Endothelial cell of umbilical vein (primary cell): Measurements from ENCODE around the gene TASOR. TPM values are rescaled to one million over a fixed set of nuclear protein-coding genes. Genes with fewer than 3 reads are reported as not detected.

ENCODE experiments used
- BruUV-seq: library from RNA; stranded (reverse); fragments of 400-500 nt; replicated peaks from 2 replicates; lab custom pipeline; 2021; lab: Mats Ljungman, UMichigan
- CTCF ChIA-PET: fragments of 300-600, 350-600 bp; sonication (Branson Sonifier 250); formaldehyde crosslinking; loops from one replicate; lab custom pipeline; 2021; ENCODE audit warnings: antibody characterized with exemption, inconsistent platforms; lab: Charles Lee
- POLR2A ChIA-PET: fragments of 300-600, 350-600 bp; sonication (Branson Sonifier 250); formaldehyde crosslinking; loops from one replicate; lab custom pipeline; 2021; ENCODE audit warnings: antibody characterized with exemption, inconsistent platforms; lab: Charles Lee
- DNase-seq: peaks from one replicate; pipeline ENCODE4 v3.0.0-alpha.2; 2011; ENCODE audit warnings: low read depth, low spot score
- FAIRE-seq: peaks from 2 replicates; lab custom pipeline; 2011; peaks lifted over from hg19 to GRCh38; lab: Jason Lieb, UNC
- H2AFZ ChIP-seq: 2 replicates; pipeline ENCODE4 v1.6.0; 2012; ENCODE audit warnings: low read depth, low read length, control low read depth, inconsistent platforms
- H3K27ac ChIP-seq: 2 replicates; pipeline ENCODE4 v1.5.1; 2011; ENCODE audit warnings: low read depth, mild to moderate bottlenecking, control low read depth, low read length, moderate library complexity; ENCODE audit not compliant: insufficient read depth
- H3K27me3 ChIP-seq, 2 experiments: 2 replicates each; pipeline versions ENCODE4 v1.6.0 to v1.6.1; 2011; ENCODE audit warnings: low read length in 2 of 2, mixed read lengths in 1 of 2; ENCODE audit not compliant: control insufficient read depth in 2 of 2, insufficient read depth in 2 of 2
- H3K36me3 ChIP-seq, 2 experiments: 2 replicates in 1 of 2; 3 replicates in 1 of 2; pipeline ENCODE4 v1.5.1; 2011; ENCODE audit warnings: low read length in 2 of 2, mild to moderate bottlenecking in 1 of 2, moderate library complexity in 1 of 2; ENCODE audit not compliant: control insufficient read depth in 2 of 2, insufficient read depth in 2 of 2; ENCODE audit errors: extremely low read depth in 1 of 2
- H3K4me1 ChIP-seq: 3 replicates; pipeline ENCODE4 v1.5.1; 2011; ENCODE audit warnings: mild to moderate bottlenecking, low read length; ENCODE audit not compliant: control insufficient read depth, insufficient read depth; ENCODE audit errors: extremely low read depth
- H3K4me2 ChIP-seq: 2 replicates; pipeline ENCODE4 v1.6.1; 2011; ENCODE audit warnings: low read length, control low read depth, mixed read lengths; ENCODE audit not compliant: insufficient read depth
- H3K4me3 ChIP-seq, 3 experiments: fragments of 200-600 bp in 1 of 3; sonication (generic), shearing (Covaris generic) in 1 of 3; replicated peaks in 1 of 3; 2 replicates each; pipeline ENCODE4 v1.5.1; 2011 to 2016; ENCODE audit warnings: control low read depth in 3 of 3, low read length in 3 of 3, mild to moderate bottlenecking in 2 of 3, inconsistent platforms in 1 of 3, low read depth in 1 of 3, moderate library complexity in 1 of 3; ENCODE audit not compliant: insufficient read depth in 1 of 3
- H3K79me2 ChIP-seq: 2 replicates; pipeline ENCODE4 v1.6.0; 2012; ENCODE audit warnings: low read length, inconsistent platforms; ENCODE audit not compliant: control insufficient read depth, insufficient read depth
- H3K9ac ChIP-seq: replicated peaks from 2 replicates; pipeline ENCODE3; 2011; ENCODE audit warnings: low read length, control low read depth; ENCODE audit not compliant: insufficient read depth; ENCODE audit errors: extremely low read depth
- H3K9me1 ChIP-seq: replicated peaks from 3 replicates; pipeline ENCODE4 v1.6.0; 2011; ENCODE audit warnings: mild to moderate bottlenecking, low read length; ENCODE audit not compliant: control insufficient read depth, insufficient read depth; ENCODE audit errors: extremely low read depth
- H3K9me3 ChIP-seq: replicated peaks from 2 replicates; pipeline ENCODE4 v1.5.1; 2012; ENCODE audit warnings: low read length, inconsistent platforms; ENCODE audit not compliant: control insufficient read depth, insufficient read depth
- H4K20me1 ChIP-seq: replicated peaks from 2 replicates; pipeline ENCODE3; 2011; ENCODE audit warnings: mild to moderate bottlenecking, low read length; ENCODE audit not compliant: control insufficient read depth, insufficient read depth; ENCODE audit errors: extremely low read depth
- EZH2 ChIP-seq: IDR thresholded peaks from 2 replicates; pipeline ENCODE4 v1.6.1; 2012; ENCODE audit warnings: borderline replicate concordance, low read depth, mild to moderate bottlenecking, moderate library complexity, low read length, inconsistent platforms; ENCODE audit not compliant: severe bottlenecking
- FOS ChIP-seq: IDR thresholded peaks from 2 replicates; pipeline ENCODE4 v1.6.1; 2011; ENCODE audit warnings: mild to moderate bottlenecking, low read length, moderate library complexity, borderline replicate concordance; ENCODE audit not compliant: insufficient read depth
- GATA2 ChIP-seq: IDR thresholded peaks from 2 replicates; pipeline ENCODE4 v1.7.0; 2011; ENCODE audit warnings: low read depth, mild to moderate bottlenecking, moderate library complexity, mixed read lengths, low read length; ENCODE audit not compliant: insufficient read length, insufficient read depth
- JUN ChIP-seq: IDR thresholded peaks from 2 replicates; pipeline ENCODE4 v1.6.1; 2011; ENCODE audit warnings: borderline replicate concordance, low read depth; ENCODE audit not compliant: insufficient read length, insufficient read depth
- MYC ChIP-seq: IDR thresholded peaks from one replicate; pipeline ENCODE4 v1.6.1; 2011; ENCODE audit warnings: mild to moderate bottlenecking, low read depth, low read length
- POLR2A ChIP-seq: IDR thresholded peaks from 2 replicates; pipeline ENCODE4 v1.6.1; 2012; ENCODE audit warnings: low read depth, mild to moderate bottlenecking, control low read depth, low read length
- POLR2AphosphoS5 ChIP-seq: IDR thresholded peaks from 2 replicates; pipeline ENCODE4 v1.6.1; 2012; ENCODE audit warnings: low read depth, mild to moderate bottlenecking, control low read depth, low read length, moderate library complexity; ENCODE audit not compliant: insufficient read depth
- dilution Hi-C: fragments of 300-500 bp; cut with MboI; formaldehyde crosslinking; loops from one replicate; pipeline ENCODE4 v1.15.0; 2019; ENCODE audit warnings: low sequenced_read_pairs; ENCODE audit not compliant: extremely low pct_ligation_motif_present
- intact Hi-C: fragments of 100-400 bp; cut with micrococcal nuclease; formaldehyde crosslinking; loops from one replicate; pipeline ENCODE4 v1.10.0; 2022
- polyA plus RNA-seq, 4 experiments: library from polyadenylated mRNA; depleted of rRNA in 3 of 4; stranded (reverse) in 3 of 4; unstranded in 1 of 4; fragments of >200 nt; gene quantifications; 2 replicates each; pipeline versions ENCODE4 v1.2.1 to v1.2.3, GENCODE V29; 2011 to 2012; ENCODE audit warnings: missing spikeins in 1 of 4
- total RNA-seq: library from RNA; stranded (reverse); gene quantifications from 2 replicates; pipeline ENCODE4 v1.2.3, GENCODE V29; 2021
- TF ChIP-seq, protein P1 (sequence below), 2 donors: IDR thresholded peaks; 1 replicate in 1 of 2; 2 replicates in 1 of 2; pipeline ENCODE4 v1.5.1; 2011; ENCODE audit warnings: low read length in 2 of 2, mild to moderate bottlenecking in 2 of 2, moderate library complexity in 2 of 2, control low read depth in 1 of 2, inconsistent platforms in 1 of 2, low read depth in 1 of 2; ENCODE audit not compliant: insufficient read depth in 1 of 2; ENCODE audit errors: extremely low read depth in 1 of 2
- TF ChIP-seq, protein P2 (sequence below): IDR thresholded peaks from 2 replicates; pipeline ENCODE4 v1.6.1; 2011; ENCODE audit not compliant: insufficient read depth, insufficient read length

TASOR gene
- total and polyA plus RNA-seq, 2 donors (not counting 3 experiments of a cell fraction or from before 2014, with no cell fraction given) = 11.2 to 44.5 TPM

DNA sequence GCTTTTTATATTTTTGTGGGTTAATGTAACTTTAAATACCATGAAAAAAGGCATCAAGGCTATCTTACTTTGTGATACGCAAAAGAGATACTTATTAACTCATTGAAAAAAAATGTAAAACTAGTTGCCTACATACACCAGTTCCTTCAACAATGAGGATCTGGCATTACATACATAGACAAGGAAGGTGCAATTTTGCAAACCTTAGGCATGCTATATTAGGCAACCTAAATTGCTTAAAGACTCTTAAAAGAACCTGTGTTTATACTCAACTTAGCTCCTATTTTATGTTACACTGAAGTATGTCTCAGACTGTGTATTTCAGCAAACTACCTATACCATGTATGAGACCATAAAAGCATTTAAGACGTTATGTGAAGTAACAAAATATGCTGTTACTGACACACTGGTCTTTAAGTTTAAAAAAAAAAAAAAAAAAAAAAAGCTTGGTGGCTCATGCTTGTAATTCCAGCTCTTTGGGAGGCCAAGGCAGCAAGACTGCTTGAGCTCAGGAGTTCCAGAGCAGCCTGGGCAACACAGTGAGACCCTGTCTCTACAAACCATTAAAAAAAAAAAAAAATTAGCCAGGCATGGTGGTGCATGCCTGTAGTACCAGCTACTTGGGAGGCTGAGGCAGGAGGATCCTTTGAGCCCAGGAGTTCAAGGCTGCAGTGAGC is 9.1 kb downstream of the TASOR start:
- Histone ChIP-seq H3K9me1 (no peaks in the 10 kb centered on the region), H3K27me3 (no peaks in the 10 kb centered on the region), H3K9me3 (no peaks in the 10 kb centered on the region), H2AFZ (no peak overlapping the region), H3K79me2 (peaks cover 15% of the 10 kb centered on the region), H3K36me3 (peaks cover 0 to 12% of the 10 kb centered on the region in 2 experiments), H3K4me3 (no peak overlapping the region), H3K4me2 (no peak overlapping the region), H3K9ac (no peak overlapping the region), H4K20me1 (no peaks in the 10 kb centered on the region), H3K27ac (no peak overlapping the region), H3K4me1 (no peaks in the 10 kb centered on the region)
- TF ChIP-seq FOS (no peak), EZH2 (no peak), POLR2AphosphoS5 (no peak), GATA2 (no peak), JUN (no peak), MYC (no peak), POLR2A (no peak)
- TF ChIP-seq, protein P1, sequence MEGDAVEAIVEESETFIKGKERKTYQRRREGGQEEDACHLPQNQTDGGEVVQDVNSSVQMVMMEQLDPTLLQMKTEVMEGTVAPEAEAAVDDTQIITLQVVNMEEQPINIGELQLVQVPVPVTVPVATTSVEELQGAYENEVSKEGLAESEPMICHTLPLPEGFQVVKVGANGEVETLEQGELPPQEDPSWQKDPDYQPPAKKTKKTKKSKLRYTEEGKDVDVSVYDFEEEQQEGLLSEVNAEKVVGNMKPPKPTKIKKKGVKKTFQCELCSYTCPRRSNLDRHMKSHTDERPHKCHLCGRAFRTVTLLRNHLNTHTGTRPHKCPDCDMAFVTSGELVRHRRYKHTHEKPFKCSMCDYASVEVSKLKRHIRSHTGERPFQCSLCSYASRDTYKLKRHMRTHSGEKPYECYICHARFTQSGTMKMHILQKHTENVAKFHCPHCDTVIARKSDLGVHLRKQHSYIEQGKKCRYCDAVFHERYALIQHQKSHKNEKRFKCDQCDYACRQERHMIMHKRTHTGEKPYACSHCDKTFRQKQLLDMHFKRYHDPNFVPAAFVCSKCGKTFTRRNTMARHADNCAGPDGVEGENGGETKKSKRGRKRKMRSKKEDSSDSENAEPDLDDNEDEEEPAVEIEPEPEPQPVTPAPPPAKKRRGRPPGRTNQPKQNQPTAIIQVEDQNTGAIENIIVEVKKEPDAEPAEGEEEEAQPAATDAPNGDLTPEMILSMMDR (IDR thresholded peaks at IDR 0.05; ENCODE audit: extremely low read depth in 1 of 2, insufficient read depth in 1 of 2, low read depth in 1 of 2, low read length in 2 of 2) = no peak
- TF ChIP-seq, protein P2, sequence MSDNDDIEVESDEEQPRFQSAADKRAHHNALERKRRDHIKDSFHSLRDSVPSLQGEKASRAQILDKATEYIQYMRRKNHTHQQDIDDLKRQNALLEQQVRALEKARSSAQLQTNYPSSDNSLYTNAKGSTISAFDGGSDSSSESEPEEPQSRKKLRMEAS = no peak
- ChIA-PET CTCF (interaction anchor here (0.6 to 1.6 kb wide), 2 partner anchors 10 to 326 kb away, joined by 3 to 5 read pairs; no protein-coding TSS in a partner anchor), POLR2A (interaction anchor here (0.6 to 1.0 kb wide), 2 partner anchors 8 to 34 kb away, joined by 4 to 6 read pairs; no protein-coding TSS in a partner anchor)
- DNase-seq (no peak), FAIRE-seq (no peak)
- dilution Hi-C loops = no loop called here
- no TSS peak for BruUV-seq
- intact Hi-C loops = no loop called here
